GM18907 (cell line): Measurements from ENCODE around the gene PIGQ.

Source experiments
- ATAC-seq: cut with Tn5 transposase; IDR thresholded peaks from one replicate; pipeline ENCODE4 v1.9.1; 2021; ENCODE audit warnings: mild to moderate bottlenecking, moderate library complexity; ENCODE audit not compliant: unreplicated experiment

PIGQ gene

DNA sequence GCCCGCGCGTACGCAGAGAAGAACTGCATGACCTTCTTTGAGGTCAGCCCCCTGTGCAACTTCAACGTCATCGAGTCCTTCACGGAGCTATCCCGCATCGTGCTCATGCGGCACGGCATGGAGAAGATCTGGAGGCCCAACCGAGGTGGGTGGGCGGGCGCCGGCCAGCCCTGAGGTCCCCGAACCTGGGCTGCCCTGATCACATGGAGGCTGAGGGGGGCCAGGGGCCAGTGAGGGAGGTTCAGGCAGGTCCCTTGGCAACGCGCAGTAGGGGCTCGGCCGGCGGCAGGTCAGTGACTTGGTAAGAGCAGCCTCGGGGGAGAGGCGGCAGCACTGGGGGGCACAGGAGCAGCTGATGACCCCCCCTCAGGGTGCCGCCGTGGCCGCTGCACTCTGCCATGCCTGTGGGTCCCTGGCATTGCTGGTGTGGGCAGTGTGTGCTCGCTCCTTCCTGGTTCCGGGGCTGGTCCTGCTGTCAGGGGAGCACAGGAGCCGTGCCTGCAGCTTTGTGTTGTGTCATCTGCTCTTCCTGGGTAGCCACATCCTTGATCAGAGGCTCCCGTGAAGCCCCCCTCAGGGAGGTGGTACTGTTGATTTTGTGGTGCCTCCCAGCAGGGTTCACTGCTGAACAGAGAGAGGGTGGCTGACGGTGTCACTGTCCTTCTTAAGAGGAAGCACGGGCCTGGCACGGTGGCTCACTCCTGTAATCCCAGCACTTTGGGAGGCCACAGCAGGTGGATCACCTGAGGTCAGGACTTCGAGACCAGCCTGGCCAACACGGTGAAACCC, 56.4 kb downstream of the PIGQ start:
- no peak for ATAC-seq

DNA sequence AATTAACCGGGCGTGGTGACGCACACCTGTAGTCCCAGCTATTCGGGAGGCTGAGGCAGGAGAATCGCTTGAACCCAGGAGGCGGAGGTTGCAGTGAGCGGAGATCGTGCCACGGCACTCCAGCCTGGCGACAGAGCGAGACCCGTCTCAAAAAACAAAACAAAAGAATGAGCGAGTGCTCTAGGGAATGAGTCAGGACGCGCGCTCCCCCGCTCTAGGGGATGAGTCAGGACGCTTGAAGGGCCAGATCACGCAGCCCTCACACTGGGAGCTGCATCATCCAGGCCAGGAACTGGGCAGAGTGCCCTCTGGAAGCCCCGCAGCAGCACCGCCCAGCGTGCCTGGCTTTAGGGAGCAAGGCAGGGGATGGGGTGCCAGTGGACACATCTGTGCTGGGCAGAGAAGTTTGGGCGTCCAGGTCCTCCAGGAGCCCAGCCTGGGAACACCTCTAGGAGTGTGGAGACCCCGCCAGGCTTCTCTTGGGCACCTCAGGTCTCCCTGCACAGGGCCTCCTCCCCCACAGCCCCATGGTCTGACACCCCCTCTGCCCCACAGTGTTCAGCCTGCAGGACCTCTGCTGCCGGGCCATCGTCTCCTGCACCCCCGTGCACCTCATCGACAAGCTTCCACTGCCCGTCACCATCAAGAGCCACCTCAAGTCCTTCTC, 57.2 kb downstream of the PIGQ start:
- ATAC-seq: no peak

DNA sequence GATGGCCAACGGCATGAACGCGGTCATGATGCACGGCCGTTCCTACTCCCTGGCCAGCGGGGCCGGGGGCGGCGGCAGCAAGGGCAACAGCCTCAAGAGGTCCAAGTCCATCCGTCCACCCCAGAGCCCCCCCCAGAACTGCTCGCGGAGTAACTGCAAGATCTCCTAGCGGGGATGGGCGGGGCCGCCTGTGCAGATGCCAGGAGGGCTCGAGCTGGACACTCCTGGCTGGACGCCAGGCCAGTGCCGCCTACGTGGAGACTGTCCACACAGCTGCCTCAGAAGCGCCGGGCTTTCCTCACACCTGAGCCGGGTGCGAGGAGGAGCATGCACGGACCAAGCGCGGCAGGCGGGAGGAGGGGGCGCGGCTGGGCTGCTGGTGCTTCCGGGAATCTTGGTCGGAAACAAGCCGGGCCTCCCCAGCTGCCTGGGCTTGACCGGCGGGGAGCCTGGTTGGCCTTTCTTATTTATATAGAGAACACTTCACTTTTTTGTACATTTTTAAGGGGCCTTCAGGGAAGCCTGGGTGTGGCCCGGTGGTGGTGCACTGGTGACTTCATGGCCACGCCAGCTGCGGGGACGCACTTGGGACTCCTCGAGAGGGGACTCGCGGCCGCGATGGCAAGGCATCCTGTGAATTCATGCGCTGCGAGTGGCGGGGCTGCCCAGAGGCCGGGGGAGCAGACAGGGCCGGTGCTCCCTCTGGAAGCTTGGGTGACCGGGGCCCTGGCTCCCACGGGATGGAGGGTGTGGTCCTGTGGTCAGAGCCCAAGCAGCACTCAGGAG, 57.9 kb downstream of the PIGQ start:
- ATAC-seq: no peak

DNA sequence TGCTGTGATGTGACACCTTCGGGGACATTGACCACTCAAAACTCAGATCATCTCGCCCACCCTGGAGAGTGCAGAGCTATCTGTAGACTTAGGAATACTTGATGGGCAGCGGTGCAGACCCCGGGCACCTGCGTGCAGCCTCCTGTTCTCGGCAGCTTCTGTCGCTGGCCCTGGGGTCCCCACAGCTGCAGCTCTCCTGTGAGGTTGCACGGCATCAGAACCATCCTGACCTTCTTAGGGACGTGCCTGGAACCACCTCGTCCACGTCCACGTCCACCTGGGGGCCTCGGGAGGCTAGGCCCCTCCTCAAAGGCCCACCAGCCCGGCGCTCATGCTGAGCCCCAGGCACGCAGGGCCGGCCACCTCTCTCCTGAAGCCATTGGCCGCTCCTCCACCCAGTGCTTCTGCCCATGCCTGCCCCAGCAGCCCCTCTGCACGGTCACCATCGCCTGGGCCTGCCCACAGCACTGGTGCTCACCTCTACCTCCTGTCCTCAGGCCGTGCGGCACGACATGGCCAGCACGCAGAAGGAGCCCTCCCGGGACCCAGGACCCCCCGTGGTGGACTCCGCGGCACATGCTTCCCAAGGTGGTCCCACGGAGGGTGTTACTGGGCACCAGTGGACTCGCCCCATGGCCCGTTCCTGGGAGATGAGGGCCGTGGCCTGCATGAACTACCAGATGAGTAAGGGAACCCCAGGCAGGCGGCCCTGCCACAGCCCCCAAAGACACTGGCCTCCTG, 58.7 kb downstream of the PIGQ start:
- ATAC-seq: no peak

DNA sequence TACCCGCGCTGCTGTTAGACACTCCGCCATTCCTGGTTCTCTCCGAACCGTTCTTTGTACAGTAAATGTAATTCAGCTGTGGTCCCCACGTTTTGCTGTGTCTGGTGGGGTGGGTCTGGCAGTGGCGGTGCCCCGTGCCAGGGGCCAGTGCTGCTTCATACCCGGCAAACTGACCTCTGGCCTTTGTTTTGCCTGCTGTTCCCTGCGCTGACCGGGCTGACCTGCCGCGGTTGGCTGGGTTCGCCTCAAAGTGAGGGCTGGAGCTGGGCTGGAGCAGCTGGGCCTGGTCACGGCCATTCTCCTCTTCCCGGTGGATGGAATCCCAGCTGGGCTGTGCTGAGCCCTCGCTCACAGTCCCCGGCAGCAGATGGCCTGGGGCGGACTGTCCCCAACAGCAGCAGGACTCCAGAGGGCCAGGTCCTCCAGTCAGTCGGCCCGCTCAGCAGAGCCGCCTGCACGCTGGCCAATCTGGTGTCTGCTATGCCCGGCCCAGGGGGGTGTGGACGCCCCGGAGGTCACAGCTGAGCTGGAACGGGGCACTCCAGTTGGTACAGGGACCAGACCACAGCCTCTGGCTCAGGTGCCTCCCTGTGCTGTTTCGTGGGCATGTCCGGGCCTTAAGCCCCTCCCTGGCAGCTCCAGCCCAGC, 59.5 kb downstream of the PIGQ start:
- ATAC-seq: no peak

- no peak for ATAC-seq
Measured at GRCh38 chr16:629833-630248, 60.1 kb downstream of the PIGQ start.

- no peak for ATAC-seq
Measured at GRCh38 chr16:630249-630814, 60.6 kb downstream of the PIGQ start.

DNA sequence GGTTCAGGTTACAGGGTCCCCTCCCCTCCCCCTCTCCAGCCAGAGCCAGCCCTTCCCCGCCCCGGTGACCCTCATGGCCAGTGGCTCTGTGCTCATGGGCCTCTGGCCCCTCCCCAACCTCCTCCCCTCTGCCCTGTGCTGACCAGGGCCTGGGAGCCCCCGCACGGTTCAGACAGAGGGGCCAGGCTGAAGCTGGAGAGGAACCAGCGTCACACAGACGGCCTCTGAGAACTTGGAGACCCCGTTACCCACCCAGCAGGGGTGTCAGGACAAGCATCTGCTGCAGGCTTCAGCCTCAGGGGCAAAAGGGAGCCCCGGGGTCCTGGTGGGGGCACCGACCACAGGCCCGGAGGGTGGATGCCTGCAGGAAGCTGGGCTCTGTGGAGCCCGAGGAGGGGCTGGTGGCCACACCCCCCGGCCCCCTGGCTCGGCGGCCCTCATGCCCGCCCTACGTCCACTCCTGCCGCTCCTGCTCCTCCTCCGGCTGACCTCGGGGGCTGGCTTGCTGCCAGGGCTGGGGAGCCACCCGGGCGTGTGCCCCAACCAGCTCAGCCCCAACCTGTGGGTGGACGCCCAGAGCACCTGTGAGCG, 61.1 kb downstream of the PIGQ start, which contains the start of gene WFIKKN1:
TSS of gene WFIKKN1 (plus strand) at position 171 of the 591 bp plus-strand sequence. CDS start at position 440, 269 bp downstream.
- no peak for ATAC-seq

- no peak for ATAC-seq
Measured at GRCh38 chr16:631808-632358, 62.1 kb downstream of the PIGQ start.

DNA sequence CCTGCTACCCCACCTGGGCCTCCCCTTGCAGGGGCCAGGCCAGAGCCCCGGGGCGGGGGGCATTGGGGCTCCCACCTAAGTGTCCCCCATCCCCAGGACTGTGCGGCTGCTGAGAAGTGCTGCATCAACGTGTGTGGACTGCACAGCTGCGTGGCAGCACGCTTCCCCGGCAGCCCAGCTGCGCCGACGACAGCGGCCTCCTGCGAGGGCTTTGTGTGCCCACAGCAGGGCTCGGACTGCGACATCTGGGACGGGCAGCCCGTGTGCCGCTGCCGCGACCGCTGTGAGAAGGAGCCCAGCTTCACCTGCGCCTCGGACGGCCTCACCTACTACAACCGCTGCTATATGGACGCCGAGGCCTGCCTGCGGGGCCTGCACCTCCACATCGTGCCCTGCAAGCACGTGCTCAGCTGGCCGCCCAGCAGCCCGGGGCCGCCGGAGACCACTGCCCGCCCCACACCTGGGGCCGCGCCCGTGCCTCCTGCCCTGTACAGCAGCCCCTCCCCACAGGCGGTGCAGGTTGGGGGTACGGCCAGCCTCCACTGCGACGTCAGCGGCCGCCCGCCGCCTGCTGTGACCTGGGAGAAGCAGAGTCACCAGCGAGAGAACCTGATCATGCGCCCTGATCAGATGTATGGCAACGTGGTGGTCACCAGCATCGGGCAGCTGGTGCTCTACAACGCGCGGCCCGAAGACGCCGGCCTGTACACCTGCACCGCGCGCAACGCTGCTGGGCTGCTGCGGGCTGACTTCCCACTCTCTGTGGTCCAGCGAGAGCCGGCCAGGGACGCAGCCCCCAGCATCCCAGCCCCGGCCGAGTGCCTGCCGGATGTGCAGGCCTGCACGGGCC, 62.9 kb downstream of the PIGQ start:
- ATAC-seq: no peak

GRCh38 chr16:633336-634050, 63.7 kb downstream of the PIGQ start:
- ATAC-seq: no peak
